Common myeloid progenitor, CD34-positive (primary cell): ENCODE results near the gene HEMGN.

ENCODE experiments used
- CTCF ChIA-PET: fragments of 350-600 bp; sonication (Branson Sonifier 250); formaldehyde crosslinking; loops from one replicate; lab custom pipeline; 2021; ENCODE audit warnings: antibody characterized with exemption; lab: Charles Lee
- POLR2A ChIA-PET: fragments of 350-600 bp; sonication (Branson Sonifier 250); formaldehyde crosslinking; loops from one replicate; lab custom pipeline; 2021; ENCODE audit warnings: antibody characterized with exemption; lab: Charles Lee
- DNase-seq, 3 donors: peaks; one replicate each; pipeline versions ENCODE4 v3.0.0 to v3.0.0-alpha.2; 2013
- H3K27ac ChIP-seq, 2 experiments: 1 replicate in 1 of 2; 2 replicates in 1 of 2; pipeline ENCODE4 v1.7.0; 2013; ENCODE audit warnings: inconsistent platforms in 2 of 2, low read length in 2 of 2, mild to moderate bottlenecking in 2 of 2, low read depth in 1 of 2, moderate library complexity in 1 of 2; ENCODE audit not compliant: severe bottlenecking in 2 of 2, insufficient read depth in 1 of 2, poor library complexity in 1 of 2
- H3K27me3 ChIP-seq, 5 experiments: replicated peaks in 2 of 5; 1 replicate in 3 of 5; 2 replicates in 2 of 5; pipeline versions ENCODE4 v1.6.1 to v1.7.0; 2013; ENCODE audit warnings: low read length in 4 of 5, mild to moderate bottlenecking in 2 of 5, moderate library complexity in 2 of 5, inconsistent platforms in 1 of 5; ENCODE audit not compliant: insufficient read depth in 5 of 5, control insufficient read depth in 4 of 5
- H3K36me3 ChIP-seq, 4 experiments: 1 replicate in 2 of 4; 2 replicates in 2 of 4; pipeline versions ENCODE4 v1.6.1 to v1.7.0; 2013; ENCODE audit warnings: low read length in 3 of 4, control low read depth in 1 of 4, mild to moderate bottlenecking in 1 of 4; ENCODE audit not compliant: control insufficient read depth in 4 of 4, insufficient read depth in 4 of 4
- H3K4me1 ChIP-seq, 4 experiments: 1 replicate in 3 of 4; 2 replicates in 1 of 4; pipeline versions ENCODE4 v1.6.1 to v1.7.1; 2013; ENCODE audit warnings: low read length in 3 of 4, mild to moderate bottlenecking in 3 of 4, control low read depth in 1 of 4, inconsistent platforms in 1 of 4, moderate library complexity in 1 of 4; ENCODE audit not compliant: control insufficient read depth in 4 of 4, insufficient read depth in 4 of 4; ENCODE audit errors: control extremely low read depth in 1 of 4
- H3K4me3 ChIP-seq, 7 experiments: 1 replicate in 4 of 7; 2 replicates in 3 of 7; pipeline versions ENCODE4 v1.5.1 to v1.7.0; 2013; ENCODE audit warnings: mild to moderate bottlenecking in 7 of 7, low read length in 6 of 7, moderate library complexity in 6 of 7, inconsistent platforms in 2 of 7, low read depth in 2 of 7, control low read depth in 1 of 7; ENCODE audit not compliant: insufficient read depth in 4 of 7, control insufficient read depth in 1 of 7; ENCODE audit errors: extremely low read depth in 1 of 7
- H3K9me3 ChIP-seq, 5 experiments: 1 replicate in 4 of 5; 2 replicates in 1 of 5; pipeline versions ENCODE4 v1.6.1 to v1.7.1; 2013; ENCODE audit warnings: low read length in 4 of 5, mild to moderate bottlenecking in 2 of 5, inconsistent platforms in 1 of 5, low read depth in 1 of 5, moderate library complexity in 1 of 5; ENCODE audit not compliant: control insufficient read depth in 4 of 5, insufficient read depth in 2 of 5; ENCODE audit errors: control extremely low read depth in 1 of 5
- WGBS: methylation state at CpG from one replicate; pipeline ENCODE4 v1.1.5; 2013; ENCODE audit not compliant: insufficient coverage; 5-methylcytosine and 5-hydroxymethylcytosine counted together

Gene HEMGN

DNA sequence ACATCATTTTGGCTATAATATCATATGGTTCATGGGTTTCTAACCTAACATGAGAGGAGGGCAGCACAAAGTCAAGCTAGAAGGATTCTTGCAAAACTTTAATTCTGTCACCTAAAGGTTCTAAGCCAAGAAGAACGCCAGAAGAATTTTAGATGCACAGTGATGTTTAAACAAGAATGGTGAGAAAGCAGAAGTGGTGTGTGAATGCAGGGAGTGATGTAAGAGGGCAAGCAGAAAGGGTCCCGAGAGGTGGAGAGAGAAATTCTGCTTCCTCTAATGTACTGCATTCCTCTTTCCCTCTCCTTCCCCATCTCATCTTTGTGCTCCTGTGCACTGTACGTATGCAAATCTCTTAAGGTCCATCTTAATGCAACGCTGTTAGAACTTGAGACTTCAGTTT, 13.6 kb downstream of the HEMGN start:
- Histone ChIP-seq H3K27me3 (no peaks in the 10 kb centered on the region), H3K36me3 (peaks cover 0 to 17% (median 4%) of the 10 kb centered on the region in 4 experiments), H3K4me3 (peak overlapping the region in 6 of 7 experiments; percentile 23 to 76 (median 60)), H3K27ac (peak overlapping the region; percentile 27 to 80), H3K4me1 (peaks cover 30 to 71% (median 50%) of the 10 kb centered on the region in 4 experiments), H3K9me3 (no peaks in the 10 kb centered on the region)
- CTCF ChIA-PET: interaction anchor here (0.8 to 7.8 kb wide), 29 partner anchors 8 to 155 kb away, joined by 3 to 111 read pairs (median 10); partner anchors contain the start of genes ANP32B and NANS
- peak in 2 of 3 donors; percentile 87 to 89 for DNase-seq
- POLR2A ChIA-PET: interaction anchor here (0.7 to 4.1 kb wide), 3 partner anchors 32 to 80 kb away, joined by 3 to 31 read pairs (median 6); partner anchors contain the start of gene ANP32B
- 8% methylated on average over 2 of the region's 4 CpGs for WGBS

DNA sequence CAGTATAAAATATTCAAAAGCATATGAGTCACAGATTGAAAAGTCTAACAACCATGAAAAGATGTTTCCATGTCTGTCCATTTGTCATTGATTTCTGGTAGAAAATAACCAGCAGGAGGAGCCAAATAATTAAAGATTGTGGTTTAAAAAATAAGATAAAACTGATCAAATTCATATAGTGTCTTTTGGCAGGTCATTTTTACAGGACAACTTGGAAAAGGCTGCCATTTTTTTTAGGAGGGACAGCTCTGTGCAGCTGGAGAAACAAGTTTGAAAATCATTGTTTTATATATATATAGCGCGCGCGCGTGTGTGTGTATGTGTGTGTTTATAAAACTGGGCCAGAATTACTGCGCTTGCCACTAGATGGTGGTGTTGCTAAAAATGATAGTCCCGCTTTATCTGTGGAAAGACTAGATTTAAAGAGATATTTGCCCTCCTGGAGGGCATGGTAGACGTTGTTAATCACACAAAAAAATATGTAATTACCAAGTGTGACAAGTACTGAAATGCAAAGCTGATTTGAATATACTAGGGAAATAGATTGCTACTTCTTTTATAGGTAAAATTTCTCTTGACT, 14.4 kb downstream of the HEMGN start:
- H3K27ac ChIP-seq: peak overlapping the region; percentile 27 to 99
- peak overlapping the region in 6 of 7 experiments; percentile 39 to 76 (median 60) for H3K4me3 ChIP-seq
- CTCF ChIA-PET: interaction anchor here (0.7 to 7.8 kb wide), 37 partner anchors 9 to 182 kb away, joined by 3 to 111 read pairs (median 6); partner anchors contain the start of genes ANP32B and NANS

DNA sequence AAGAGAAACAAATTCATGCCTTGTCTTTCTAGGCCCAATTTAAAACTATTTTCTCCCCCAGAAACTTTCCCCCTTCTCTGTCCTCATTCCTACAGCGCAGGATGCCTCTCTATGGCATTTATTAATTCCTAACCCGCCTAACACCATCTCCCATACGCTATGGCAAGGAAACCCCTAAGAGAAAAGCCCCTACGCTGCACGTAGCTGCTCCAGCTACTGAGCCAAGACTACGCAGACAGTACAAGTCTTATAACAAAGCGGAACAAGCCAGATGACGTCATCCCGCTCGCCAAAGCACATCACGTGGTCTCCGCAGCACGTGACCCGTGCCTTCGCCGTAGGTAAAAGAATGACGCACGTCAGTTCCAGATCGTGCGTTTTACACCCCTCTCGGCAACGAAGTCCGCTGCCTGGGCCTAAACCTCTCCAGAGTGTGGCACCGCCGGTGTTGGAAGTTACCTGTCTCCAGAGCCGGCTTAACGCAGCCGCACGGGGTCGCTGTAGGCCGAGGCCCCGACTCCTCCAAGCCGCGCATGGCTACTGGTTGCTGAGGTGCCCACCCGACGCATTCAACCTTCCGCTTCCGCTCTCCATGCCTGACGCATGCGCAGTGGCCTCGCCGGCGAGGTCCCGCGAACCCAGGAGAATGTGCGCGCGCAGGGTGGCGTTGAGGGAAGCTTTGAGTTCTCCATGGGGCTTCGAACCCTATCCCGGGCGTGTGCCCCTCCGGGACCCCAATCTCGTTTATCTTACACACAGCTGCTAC, 15.8 kb downstream of the HEMGN start, which contains the start of gene TRMO:
TRMO (minus strand) TSS at position 542 of the 766 bp plus-strand sequence; CDS start at position 535, 7 bp downstream.
- peak; percentile 99 for DNase-seq
- Histone ChIP-seq H3K4me3 (peak within 1 kb of the TSS; percentile 54 to 91 (median 78)), H3K4me1 (peaks cover 34 to 75% (median 55%) of the 10 kb centered on the region in 4 experiments), H3K9me3 (no peaks in the 10 kb centered on the region), H3K27ac (peak within 1 kb of the TSS; percentile 97 to 99), H3K27me3 (no peaks in the 10 kb centered on the region), H3K36me3 (peaks cover 0 to 5% (median 2%) of the 10 kb centered on the region in 4 experiments)
- 0% methylated on average over 54 of the region's 54 CpGs for WGBS
- ChIA-PET POLR2A (interaction anchor here (1.0 to 4.1 kb wide), 8 partner anchors 10 to 135 kb away, joined by 3 to 31 read pairs (median 5); partner anchors contain the start of genes ANP32B and NANS), CTCF (interaction anchor here (0.7 to 7.8 kb wide), 34 partner anchors 11 to 271 kb away, joined by 3 to 111 read pairs (median 6); partner anchors contain the start of gene ANP32B)

More for the DNA sequence above, 14.4 kb downstream of the HEMGN start:
- Histone ChIP-seq H3K36me3 (peaks cover 0 to 11% (median 3%) of the 10 kb centered on the region in 4 experiments), H3K4me1 (peaks cover 32 to 71% (median 52%) of the 10 kb centered on the region in 4 experiments), H3K9me3 (no peaks in the 10 kb centered on the region), H3K27me3 (no peaks in the 10 kb centered on the region)
- POLR2A ChIA-PET: interaction anchor here (1.6 to 4.1 kb wide), 2 partner anchors 61 to 111 kb away, joined by 3 to 31 read pairs; partner anchors contain the start of gene ANP32B
- DNase-seq: peak; percentile 87 to 93 (median 92)
- WGBS: no CpG with 5 or more reads among the region's 8 CpGs

DNA sequence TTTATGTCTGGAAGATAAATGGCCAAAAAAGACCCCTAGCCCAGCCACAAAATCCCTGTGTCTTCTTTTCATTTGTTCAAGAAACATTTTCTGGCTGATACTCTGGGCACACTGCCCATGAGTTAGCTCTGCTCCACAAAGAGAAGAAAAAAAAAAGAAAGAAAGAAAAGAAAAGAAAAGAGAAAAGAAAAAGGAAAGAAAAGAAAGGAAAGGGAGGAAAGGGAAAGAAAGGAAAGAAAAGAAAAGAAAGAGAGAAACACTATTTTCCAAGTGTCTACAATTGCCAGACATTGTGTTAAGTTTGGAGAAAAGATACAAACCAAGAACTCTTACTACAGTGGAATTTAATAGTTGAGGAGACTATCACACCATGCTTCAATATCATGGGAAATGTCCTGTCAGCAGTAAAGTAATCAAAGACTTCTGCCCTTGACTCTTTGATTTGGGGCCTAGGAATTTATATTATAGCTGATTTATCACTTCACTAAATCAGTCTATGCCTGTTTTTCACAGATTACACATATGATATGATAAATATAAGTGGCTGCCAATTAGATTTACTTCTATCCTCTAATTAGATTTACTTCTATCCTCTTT, 18.7 kb downstream of the HEMGN start:
- peaks cover 33 to 58% (median 44%) of the 10 kb centered on the region in 4 experiments for H3K4me1 ChIP-seq
- CTCF ChIA-PET: interaction anchor here (1.0 to 7.8 kb wide), 5 partner anchors 9 to 207 kb away, joined by 3 to 111 read pairs (median 37); no protein-coding TSS in a partner anchor

DNA sequence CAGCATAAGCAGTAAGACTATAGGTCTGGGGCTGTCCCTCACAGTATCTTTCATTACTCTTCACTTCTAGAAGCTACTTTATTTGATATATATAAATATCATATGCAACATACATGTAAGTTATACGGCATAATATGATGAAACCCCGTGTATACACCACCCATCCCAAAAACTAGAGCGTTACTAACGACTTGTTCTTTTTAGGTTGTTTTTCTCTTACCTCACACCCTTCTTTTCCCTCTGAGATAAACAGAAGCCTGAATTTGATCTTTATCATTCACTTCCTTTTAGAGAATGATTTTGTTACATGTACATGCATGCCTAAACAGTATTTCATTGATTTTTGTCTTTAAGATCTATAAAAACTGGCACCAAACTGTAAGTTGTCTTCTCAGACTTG, 19.4 kb downstream of the HEMGN start:
- CTCF ChIA-PET: interaction anchor here (1.1 to 7.8 kb wide), 6 partner anchors 8 to 222 kb away, joined by 3 to 72 read pairs (median 5); partner anchors contain the start of gene XPA

More for the DNA sequence above, 18.7 kb downstream of the HEMGN start:
- DNase-seq: no peak
- H3K4me3 ChIP-seq: peak overlapping the region in 1 of 7 experiments; percentile 54
- H3K36me3 ChIP-seq: peaks cover 2 to 18% (median 14%) of the 10 kb centered on the region in 4 experiments
- H3K27me3 ChIP-seq: no peaks in the 10 kb centered on the region
- H3K27ac ChIP-seq: peak overlapping the region in 1 of 2 experiments; percentile 99
- H3K9me3 ChIP-seq: no peaks in the 10 kb centered on the region
- POLR2A ChIA-PET: interaction anchor here (0.7 kb wide), 1 partner anchor 63 kb away, joined by 3 read pairs; no protein-coding TSS in a partner anchor

DNA sequence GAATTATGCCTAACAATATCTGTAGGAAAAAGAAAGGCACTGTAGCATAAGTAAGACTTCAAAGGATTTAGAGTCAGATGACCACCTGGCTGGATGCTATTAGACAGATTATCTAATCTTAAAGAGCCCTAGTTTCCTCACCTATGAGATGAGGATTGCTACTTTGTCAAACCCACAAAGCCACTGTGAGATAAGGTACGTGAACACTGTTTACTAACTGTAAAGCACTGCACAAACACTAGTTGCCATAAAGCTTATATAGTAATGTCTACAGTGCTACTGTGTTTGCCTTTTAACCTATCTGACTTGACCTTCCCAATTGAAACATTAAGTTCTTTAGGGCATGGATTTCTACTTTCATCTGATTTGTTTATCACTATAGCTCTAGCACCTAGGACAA, 26.0 kb downstream of the HEMGN start:
- Histone ChIP-seq H3K4me3 (no peak overlapping the region), H3K27me3 (no peaks in the 10 kb centered on the region), H3K27ac (no peak overlapping the region), H3K9me3 (no peaks in the 10 kb centered on the region), H3K36me3 (peaks cover 12 to 69% (median 46%) of the 10 kb centered on the region in 4 experiments), H3K4me1 (peaks cover 6 to 15% (median 14%) of the 10 kb centered on the region in 4 experiments)
- 100% methylated on average over 1 of the region's 1 CpG for WGBS
- ChIA-PET POLR2A (interaction anchor here (1.5 kb wide), 1 partner anchor 10 kb away, joined by 5 read pairs; the partner anchor contains the start of gene TRMO), CTCF (interaction anchor here (1.1 to 5.6 kb wide), 3 partner anchors 10 to 22 kb away, joined by 4 to 37 read pairs (median 10); partner anchors contain the start of gene TRMO)
- no peak for DNase-seq

More for the DNA sequence above, 19.4 kb downstream of the HEMGN start:
- peak overlapping the region in 3 of 7 experiments; percentile 12 to 54 (median 28) for H3K4me3 ChIP-seq
- peak in 1 of 3 donors; percentile 45 for DNase-seq
- peaks cover 2 to 23% (median 16%) of the 10 kb centered on the region in 4 experiments for H3K36me3 ChIP-seq
- POLR2A ChIA-PET: no interaction called here
- no peaks in the 10 kb centered on the region for H3K9me3 ChIP-seq
- no peaks in the 10 kb centered on the region for H3K27me3 ChIP-seq
- H3K27ac ChIP-seq: peak overlapping the region in 1 of 2 experiments; percentile 99
- H3K4me1 ChIP-seq: peaks cover 27 to 52% (median 39%) of the 10 kb centered on the region in 4 experiments
- no CpG with 5 or more reads among the region's 4 CpGs for WGBS
